ENCODE results near the gene MYO1D.

Gene MYO1D

DNA sequence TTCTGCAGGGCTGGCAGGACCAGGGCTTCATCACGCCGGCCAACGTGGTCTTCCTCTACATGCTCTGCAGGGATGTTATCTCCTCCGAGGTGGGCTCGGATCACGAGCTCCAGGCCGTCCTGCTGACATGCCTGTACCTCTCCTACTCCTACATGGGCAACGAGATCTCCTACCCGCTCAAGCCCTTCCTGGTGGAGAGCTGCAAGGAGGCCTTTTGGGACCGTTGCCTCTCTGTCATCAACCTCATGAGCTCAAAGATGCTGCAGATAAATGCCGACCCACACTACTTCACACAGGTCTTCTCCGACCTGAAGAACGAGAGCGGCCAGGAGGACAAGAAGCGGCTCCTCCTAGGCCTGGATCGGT, 388.8 kb downstream of the MYO1D start:
- DNase-seq (ENCODE audit: low read depth in 2 of 2): no peak

DNA sequence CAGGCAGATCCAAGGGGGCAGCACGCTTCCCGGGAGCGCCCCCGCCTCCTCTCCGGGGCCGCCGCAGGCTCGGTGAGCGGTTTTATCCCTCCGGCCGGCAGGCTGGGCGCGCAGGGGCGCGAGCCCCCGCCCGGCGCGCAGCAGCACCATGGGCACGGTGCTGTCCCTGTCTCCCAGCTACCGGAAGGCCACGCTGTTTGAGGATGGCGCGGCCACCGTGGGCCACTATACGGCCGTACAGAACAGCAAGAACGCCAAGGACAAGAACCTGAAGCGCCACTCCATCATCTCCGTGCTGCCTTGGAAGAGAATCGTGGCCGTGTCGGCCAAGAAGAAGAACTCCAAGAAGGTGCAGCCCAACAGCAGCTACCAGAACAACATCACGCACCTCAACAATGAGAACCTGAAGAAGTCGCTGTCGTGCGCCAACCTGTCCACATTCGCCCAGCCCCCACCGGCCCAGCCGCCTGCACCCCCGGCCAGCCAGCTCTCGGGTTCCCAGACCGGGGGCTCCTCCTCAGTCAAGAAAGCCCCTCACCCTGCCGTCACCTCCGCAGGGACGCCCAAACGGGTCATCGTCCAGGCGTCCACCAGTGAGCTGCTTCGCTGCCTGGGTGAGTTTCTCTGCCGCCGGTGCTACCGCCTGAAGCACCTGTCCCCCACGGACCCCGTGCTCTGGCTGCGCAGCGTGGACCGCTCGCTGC, 389.3 kb downstream of the MYO1D start:
- DNase-seq (ENCODE audit: low read depth in 2 of 2): no peak

DNA sequence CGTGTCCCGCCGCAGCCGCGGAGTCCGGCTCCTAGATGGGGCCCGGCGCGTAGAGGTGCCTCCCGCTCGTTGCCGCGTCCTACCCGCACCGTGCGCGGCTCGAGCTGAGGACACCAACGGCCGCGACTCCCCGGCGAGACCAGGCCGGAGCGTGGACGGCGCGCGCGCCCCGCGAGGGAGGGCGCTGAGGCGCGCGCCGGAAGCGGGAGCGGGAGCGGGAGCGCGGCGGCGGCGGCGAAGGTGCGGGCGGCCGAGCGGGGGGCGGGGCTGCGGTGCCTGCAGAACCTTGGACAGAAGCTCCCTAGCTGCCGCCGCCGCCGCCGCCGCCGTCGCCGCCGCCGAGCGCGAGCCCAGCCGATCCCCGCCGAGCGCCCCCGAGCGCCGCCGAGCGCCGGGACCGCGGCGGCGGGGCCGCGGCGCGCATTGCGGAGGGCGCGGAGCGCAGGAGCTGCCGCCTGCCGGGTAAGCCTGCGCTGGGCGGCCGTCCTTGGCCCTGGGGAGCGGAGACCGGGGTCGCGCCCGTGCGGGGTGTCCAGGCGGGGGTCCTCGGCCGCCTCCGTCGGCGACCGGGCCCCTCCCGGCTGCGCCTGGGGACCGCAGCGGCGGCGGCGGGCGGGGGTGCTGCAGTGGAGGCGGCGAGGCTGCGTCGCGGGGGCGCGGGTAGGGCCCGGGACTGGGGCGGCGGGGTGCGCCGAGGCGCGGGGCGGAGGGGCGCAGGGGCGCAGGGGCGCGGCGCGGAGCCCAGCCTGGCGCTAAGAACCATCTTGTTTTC, 390.0 kb downstream of the MYO1D start, which contains the start of gene CDK5R1:
Gene CDK5R1, plus strand, starts transcription at position 293 of the 772 bp plus-strand sequence. CDS start 628 bp downstream, outside the sequence.
- DNase-seq (ENCODE audit: low read depth in 2 of 2): peak; percentile 57 to 61

GRCh38 chr17:32486111-32486700, 390.7 kb downstream of the MYO1D start:
- peak; percentile 46 to 54 for DNase-seq (ENCODE audit: low read depth in 2 of 2)

- DNase-seq (ENCODE audit: low read depth in 2 of 2): no peak
Observed at GRCh38 chr17:32485261-32486110, 391.4 kb downstream of the MYO1D start.

- no peak for DNase-seq (ENCODE audit: low read depth in 2 of 2)
Observed at GRCh38 chr17:32484628-32485027, 392.3 kb downstream of the MYO1D start.

GRCh38 chr17:32484041-32484461, 392.9 kb downstream of the MYO1D start:
- no peak for DNase-seq (ENCODE audit: low read depth in 2 of 2)

DNA sequence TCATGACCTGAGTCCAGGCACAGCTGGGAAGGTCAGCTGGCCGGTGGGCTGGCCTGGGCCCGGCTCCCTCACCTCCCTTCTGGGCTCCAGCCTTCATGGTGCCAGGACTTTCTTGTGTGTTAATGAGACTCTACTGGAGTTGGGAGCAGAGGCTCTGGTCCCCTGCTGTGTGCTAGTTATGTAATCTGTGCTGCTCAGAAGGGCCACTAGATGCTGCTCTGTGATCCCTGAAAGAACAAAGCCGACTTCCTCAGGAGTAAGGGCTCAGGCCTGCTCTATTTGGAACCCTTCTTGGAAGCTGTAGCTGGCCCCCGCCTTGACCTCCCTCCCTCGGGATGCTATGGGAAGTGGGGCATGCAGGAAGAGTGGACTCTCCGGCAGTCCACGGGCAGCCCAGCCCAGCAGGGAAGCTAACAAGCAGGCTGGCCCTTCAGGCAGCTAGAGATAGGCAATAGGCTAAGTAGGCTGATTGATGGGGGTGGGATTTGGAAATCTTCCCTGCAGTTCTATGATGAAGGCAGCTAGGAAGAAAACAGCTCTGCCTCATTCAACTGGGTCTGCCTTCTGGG, 393.4 kb downstream of the MYO1D start:
- no peak for DNase-seq (ENCODE audit: low read depth in 2 of 2)

DNA sequence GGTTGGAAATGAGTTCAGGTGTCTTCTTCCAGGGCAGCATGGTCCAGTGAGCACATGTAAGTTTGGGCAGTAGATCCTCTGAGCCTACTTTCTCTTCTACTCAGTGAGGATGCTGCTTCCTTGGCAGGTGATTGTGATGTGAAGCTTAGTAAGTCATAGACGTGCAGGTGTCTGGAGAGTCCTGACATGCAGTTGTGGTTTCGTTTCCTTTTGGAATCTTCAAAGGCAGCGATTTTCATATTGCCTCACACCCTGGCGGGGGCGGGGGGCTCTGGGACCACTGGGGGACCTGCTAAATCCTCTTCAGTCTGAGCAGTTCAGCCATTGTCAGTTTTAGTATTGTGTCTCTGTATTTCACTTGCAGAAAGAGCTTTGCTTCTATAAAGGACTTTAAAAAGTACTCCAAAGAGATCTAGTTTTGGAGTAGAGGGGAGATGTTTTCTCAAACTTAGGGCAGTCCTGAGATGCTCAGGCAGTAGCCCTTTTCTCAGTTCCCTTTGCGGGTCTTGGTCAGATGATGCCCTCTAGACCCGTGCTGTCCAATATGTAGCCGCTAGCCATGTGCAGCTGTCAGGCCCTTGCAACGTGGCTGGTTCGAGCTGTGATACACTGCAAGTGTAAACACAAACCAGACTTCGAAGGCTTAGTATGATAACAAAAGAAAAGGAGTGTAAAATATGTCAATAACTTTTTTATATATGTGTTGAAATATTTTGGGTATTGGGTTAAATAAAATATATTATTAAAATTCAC, 394.2 kb downstream of the MYO1D start:
- DNase-seq (ENCODE audit: low read depth in 2 of 2): no peak

DNA sequence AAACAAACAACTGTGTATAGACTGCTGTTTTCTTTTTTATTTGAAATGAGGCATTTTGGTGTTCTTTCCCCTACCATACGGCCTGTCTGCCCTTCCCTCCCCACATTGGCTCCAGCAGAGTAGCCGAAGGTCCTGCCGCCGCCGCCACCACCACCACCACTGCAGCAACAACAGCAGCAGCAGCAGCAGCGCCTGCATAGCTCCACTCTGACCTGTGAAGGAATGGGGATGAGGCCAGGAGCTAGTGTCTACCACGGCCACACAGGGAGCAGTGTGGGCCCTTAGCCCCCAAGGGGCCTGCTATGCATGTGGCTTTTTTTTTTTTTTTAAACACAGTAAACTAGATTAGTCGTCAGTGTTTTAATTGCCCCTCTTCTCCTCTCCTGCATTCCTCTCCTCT, 395.7 kb downstream of the MYO1D start:
- no peak for DNase-seq (ENCODE audit: low read depth in 2 of 2)

DNA sequence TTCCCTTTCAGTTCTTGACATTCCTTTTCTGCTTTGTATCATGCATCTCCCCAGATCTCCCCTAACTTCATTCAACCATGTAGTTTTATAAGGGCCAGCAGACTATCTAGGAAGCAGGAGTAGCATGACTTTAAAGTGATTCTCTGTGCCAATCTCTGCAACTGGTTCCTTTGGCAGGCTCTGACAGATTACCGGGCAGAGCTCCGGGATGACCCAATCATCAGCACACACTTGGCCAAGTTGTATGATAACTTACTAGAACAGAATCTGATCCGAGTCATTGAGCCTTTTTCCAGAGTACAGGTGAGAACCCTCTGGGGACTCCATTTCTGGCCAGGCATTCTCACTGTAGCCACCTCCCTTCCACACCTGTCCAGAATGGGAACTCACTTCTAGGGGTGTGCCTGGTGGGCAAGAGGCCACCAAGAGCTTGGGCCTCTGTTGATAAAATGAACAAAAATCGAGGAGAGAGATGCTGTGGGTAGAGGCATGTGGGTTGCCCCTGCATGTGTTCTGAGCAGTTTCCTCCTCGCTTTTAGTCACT, 397.8 kb downstream of the MYO1D start:
- DNase-seq (ENCODE audit: low read depth in 2 of 2): no peak

DNA sequence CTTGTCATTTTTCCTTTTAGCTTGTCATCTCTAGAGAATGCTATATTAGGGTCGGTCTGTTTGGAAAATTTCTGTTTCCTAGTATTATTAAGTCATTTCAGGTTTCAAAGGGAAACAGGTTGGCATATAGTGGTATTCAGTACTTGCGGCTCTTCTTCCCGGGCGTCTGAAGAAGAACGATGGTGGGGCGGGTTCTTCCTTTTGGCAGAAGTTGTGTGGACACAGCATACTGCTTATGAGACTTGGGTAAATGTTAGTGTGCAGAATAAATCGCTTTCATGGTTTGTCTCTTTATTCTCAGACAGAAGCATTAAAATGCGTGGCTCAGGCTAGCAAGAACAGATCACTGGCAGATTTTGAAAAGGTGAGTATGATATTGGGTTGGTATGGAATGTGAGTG, 399.7 kb downstream of the MYO1D start:
- DNase-seq (ENCODE audit: low read depth in 2 of 2): no peak

GRCh38 chr17:32475258-32475657, 401.7 kb downstream of the MYO1D start:
- no peak for DNase-seq (ENCODE audit: low read depth in 2 of 2)

DNA sequence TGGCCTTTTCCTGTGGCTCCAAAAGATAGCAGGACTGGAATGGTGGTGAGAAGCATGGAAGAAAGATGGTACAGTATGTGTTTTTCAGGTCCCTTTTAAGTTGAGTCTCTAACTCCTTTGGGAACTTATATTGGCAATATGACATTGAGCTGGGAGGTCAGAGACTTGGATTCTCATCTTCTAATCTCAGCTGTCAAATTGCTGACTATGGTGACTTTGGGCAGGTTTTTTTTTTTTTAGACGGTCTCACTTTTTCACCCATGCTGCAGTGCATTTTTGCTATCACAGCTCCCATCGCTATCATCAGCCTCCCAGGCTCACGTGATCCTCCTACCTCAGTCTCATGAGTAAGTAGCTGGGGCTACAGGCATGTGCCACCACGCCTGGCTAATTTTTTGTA, 405.3 kb downstream of the MYO1D start:
- DNase-seq (ENCODE audit: low read depth in 2 of 2): no peak

DNA sequence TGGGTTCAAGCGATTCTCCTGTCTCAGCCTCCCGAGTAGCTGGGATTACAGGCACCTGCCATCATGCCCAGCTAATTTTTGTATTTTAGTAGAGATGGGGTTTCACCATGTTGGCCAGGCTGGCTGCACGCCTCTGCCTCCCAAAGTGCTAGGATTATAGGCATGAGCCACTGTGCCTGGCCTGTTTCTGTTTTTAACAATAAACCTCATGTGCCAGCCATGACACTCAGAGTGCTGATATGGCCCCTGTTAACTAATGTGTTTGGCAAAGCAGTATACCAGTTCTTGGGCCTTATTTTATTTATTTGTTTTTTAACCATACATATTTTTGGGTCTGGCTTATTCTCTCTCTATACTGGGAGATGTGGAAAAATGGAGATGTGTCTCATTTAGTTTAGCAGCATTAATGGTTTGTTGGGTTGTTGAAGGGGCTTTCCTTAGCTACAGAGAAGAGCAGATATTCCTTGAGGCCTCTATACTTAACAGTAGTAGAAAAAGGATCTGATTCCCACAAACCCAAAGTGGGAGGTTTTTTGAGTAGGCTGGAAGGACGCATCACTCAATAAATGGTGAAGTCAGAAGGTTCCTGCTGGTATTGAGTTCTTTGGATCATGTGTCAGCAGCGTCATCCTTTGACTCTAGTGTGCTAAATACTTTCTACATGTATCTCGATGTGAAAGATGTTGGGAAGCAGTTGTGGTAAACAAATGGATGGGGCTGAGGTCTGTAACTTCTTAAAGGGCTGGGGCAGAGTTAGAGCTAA, 406.3 kb downstream of the MYO1D start:
- no peak for DNase-seq (ENCODE audit: low read depth in 2 of 2)

DNA sequence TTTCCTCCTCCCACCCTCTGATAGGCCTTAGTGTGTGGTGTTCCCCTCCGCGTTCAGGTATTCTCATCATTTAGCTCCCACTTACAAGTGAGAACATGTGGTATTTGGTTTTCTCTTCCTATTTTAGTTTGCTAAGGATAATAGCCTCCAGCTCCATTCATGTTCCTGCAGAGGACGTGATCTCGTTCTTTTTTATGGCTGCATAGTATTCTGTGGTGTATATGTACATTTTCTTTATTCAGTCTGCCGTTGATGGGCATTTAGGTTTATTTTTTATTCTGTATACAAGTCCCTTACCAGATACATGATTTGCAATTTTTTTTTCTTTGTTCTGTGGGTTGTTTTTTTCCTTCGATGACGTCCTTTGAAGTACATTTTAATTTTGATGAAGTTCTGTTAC, 409.0 kb downstream of the MYO1D start:
- DNase-seq (ENCODE audit: low read depth in 2 of 2): no peak

DNA sequence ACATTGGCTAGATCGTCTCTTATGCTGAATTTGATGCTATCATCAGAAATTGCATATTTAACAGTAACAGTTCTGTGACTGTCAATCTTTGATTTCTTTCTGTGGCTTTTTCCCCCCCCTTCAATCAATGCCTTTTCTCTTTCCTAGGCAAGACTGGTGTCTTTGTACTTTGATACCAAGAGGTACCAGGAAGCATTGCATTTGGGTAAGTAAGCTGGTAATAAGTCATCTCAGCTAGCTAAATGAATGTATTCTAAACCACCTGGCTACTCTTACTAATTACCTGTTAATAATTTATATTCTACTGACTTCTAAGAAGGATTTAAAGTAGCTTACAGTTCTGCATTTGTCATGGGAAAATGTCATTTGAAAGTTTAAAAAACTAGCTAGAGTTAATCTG, 412.6 kb downstream of the MYO1D start:
- no peak for DNase-seq (ENCODE audit: low read depth in 2 of 2)

DNA sequence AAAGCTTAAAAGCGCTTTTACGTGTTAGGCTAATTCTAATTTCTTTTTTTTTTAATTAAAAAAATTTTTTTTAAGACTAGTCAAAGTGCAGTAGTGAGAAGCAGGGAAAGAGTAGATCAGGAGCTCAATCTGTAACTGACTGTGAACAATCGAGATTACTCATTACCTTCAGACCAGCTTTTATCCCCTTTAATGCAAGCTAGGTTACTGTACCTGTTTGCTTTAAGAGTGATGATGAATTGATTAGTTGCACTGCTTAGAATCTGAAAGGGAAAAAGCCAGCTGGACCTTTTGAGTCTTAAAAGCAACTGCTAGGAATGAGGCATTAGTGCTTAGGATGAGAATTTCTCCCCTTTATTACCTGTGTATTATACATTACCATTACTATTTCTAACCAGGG, 413.6 kb downstream of the MYO1D start:
- no peak for DNase-seq (ENCODE audit: low read depth in 2 of 2)

DNA sequence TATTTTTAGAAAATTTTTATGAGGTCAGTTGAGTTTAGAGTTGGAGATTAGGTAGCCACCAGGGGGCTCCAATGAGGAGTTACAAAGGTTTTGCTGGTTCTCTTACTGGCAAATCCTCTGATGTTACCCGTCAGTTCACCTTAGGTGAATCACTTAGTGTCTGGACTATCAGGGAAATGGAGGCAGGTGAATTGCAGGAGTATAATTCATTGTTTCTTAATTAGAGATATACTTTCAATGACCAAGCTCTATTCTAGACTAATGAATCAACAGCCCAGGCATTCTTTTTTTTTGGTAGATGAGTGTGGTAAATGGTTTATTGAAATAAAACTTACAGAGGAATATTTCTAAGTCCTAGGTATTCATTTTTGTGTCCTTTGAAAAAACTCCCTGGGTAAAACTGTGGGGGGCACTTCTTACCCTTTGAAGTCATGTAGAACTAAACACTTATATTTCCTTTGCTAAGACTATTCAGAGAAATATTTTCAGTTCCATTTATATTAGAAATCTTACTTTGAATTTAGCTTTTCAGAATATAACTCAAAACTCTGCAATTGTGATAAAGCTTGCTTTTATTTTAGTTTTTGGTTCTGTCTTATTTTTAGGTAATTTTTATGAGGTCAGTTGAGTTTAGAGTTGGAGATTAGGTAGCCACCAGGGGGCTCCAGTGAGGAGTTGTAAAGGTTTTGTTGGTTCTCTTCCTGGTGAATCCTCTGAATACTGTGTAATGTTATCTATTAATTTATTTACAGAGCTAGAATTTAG, 414.9 kb downstream of the MYO1D start:
- DNase-seq (ENCODE audit: low read depth in 2 of 2): peak; percentile 57 to 65

Measured in activated CD4-positive, alpha-beta T cell treated with anti-CD3 and anti-CD28 coated beads for 24 hours (primary cell).